Neural cell (in vitro differentiated cells): ENCODE data around the gene TOP3A.

Experiments used
- CTCF ChIP-seq: fragments of 450-650 bp; IDR thresholded peaks from 2 replicates; pipeline ENCODE4 v1.5.1; 2014; ENCODE audit warnings: antibody characterized with exemption, mild to moderate bottlenecking, moderate library complexity; ENCODE audit not compliant: poor library complexity, severe bottlenecking
- EP300 ChIP-seq: fragments of 450-650 bp; conservative IDR thresholded peaks from 2 replicates; pipeline ENCODE4 v1.6.1; 2014; ENCODE audit warnings: antibody characterized with exemption, mild to moderate bottlenecking, moderate library complexity; ENCODE audit not compliant: poor library complexity, severe bottlenecking
- EZH2 ChIP-seq: fragments of 200-600, 300-800 bp; shearing (Covaris generic), sonication (generic); IDR thresholded peaks from 2 replicates; pipeline ENCODE4 v1.6.1; 2014; ENCODE audit warnings: antibody characterized with exemption, low read length, borderline replicate concordance, mild to moderate bottlenecking; ENCODE audit not compliant: insufficient read depth, poor library complexity, severe bottlenecking
- MXI1 ChIP-seq: fragments of 450-650 bp; conservative IDR thresholded peaks from 2 replicates; pipeline ENCODE4 v1.6.1; 2014; ENCODE audit warnings: antibody characterized with exemption, mild to moderate bottlenecking; ENCODE audit not compliant: poor library complexity, severe bottlenecking
- POLR2AphosphoS5 ChIP-seq: IDR thresholded peaks from 2 replicates; pipeline ENCODE4 v1.6.1; 2012
- RAD21 ChIP-seq: fragments of 450-650 bp; conservative IDR thresholded peaks from 2 replicates; pipeline ENCODE4 v1.6.1; 2014; ENCODE audit warnings: antibody characterized with exemption, mild to moderate bottlenecking, moderate library complexity
- REST ChIP-seq: IDR thresholded peaks from 2 replicates; pipeline ENCODE4 v1.6.1; 2012; ENCODE audit warnings: borderline replicate concordance
- SMC3 ChIP-seq: fragments of 450-650 bp; conservative IDR thresholded peaks from 2 replicates; pipeline ENCODE4 v1.6.1; 2014; ENCODE audit warnings: antibody characterized with exemption, mild to moderate bottlenecking, moderate library complexity; ENCODE audit not compliant: poor library complexity
- TAF1 ChIP-seq: IDR thresholded peaks from 2 replicates; pipeline ENCODE4 v1.6.1; 2012; ENCODE audit warnings: low read depth

- no peak for TF ChIP-seq EP300
- TF ChIP-seq CTCF, result no peak
- no peak for TF ChIP-seq RAD21
- no peak for TF ChIP-seq POLR2AphosphoS5
- no peak for TF ChIP-seq TAF1
- TF ChIP-seq EZH2, result no peak
- no peak for TF ChIP-seq REST
- no peak for TF ChIP-seq MXI1
- no peak for TF ChIP-seq SMC3
Observed at GRCh38 chr17:18361837-18362697, 47.3 kb upstream of the TOP3A start.
